Parathyroid adenoma (tissue), 2 donors: Measurements from ENCODE around the gene DNAL4.

ENCODE experiments used
- H2AFZ ChIP-seq: fragments of 300-600 bp; sonication (generic); one replicate; pipeline ENCODE4 v1.7.0; 2017; ENCODE audit warnings: antibody characterized with exemption, mild to moderate bottlenecking
- H3K27ac ChIP-seq: fragments of 300-600 bp; sonication (generic); one replicate; pipeline ENCODE4 v1.7.0; 2017
- H3K27me3 ChIP-seq: fragments of 300-600 bp; sonication (generic); one replicate; pipeline ENCODE4 v1.7.0; 2017; ENCODE audit warnings: low read length; ENCODE audit not compliant: control insufficient read depth, insufficient read depth
- H3K36me3 ChIP-seq: fragments of 300-600 bp; sonication (generic); one replicate; pipeline ENCODE4 v1.7.0; 2017; ENCODE audit warnings: low read length; ENCODE audit not compliant: control insufficient read depth, insufficient read depth
- H3K4me1 ChIP-seq: fragments of 300-600 bp; sonication (generic); one replicate; pipeline ENCODE4 v1.7.0; 2017; ENCODE audit warnings: control low read depth
- H3K4me2 ChIP-seq: fragments of 300-600 bp; sonication (generic); one replicate; pipeline ENCODE4 v1.7.0; 2017; ENCODE audit warnings: low read length
- H3K4me3 ChIP-seq: fragments of 300-600 bp; sonication (generic); one replicate; pipeline ENCODE4 v1.7.0; 2017; ENCODE audit warnings: low read depth, low read length
- H3K79me2 ChIP-seq: fragments of 300-600 bp; sonication (generic); one replicate; pipeline ENCODE4 v1.7.0; 2017; ENCODE audit warnings: control low read depth
- H3K9ac ChIP-seq: fragments of 300-600 bp; sonication (generic); one replicate; pipeline ENCODE4 v1.7.0; 2017; ENCODE audit warnings: mild to moderate bottlenecking
- H3K9me3 ChIP-seq: fragments of 300-600 bp; sonication (generic); one replicate; pipeline ENCODE4 v1.7.0; 2017; ENCODE audit warnings: low read length; ENCODE audit not compliant: control insufficient read depth
- TF ChIP-seq, protein P1 (sequence below): fragments of 300-600 bp; sonication (generic); IDR thresholded peaks from one replicate; pipeline ENCODE4 v1.7.0; 2017; ENCODE audit warnings: antibody characterized with exemption, mild to moderate bottlenecking
- donor health status: primary hyperparathyroidism.

DNAL4 gene

DNA sequence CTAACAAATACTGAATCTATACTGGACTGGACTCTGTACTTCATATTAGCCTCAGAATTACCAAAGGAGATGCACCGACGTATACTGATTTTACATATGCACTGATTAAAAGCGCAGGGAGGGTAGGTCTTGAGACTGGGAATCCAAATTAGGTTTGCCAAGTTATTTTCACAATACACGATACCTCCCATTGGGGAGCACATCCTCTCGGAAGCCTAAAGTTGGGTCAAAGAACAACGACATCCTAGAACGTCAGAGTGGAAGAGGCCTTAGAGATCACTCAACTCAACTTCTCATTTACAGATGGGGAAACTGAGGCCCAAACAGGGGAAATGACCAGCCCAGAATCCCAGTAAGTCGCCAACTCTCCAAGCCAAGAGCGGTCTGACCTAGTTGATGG is 626 bp downstream of the DNAL4 start:
- H3K27ac ChIP-seq: peak overlapping the region; percentile 75
- H3K4me2 ChIP-seq: peak overlapping the region; percentile 90
- peaks cover 7% of the 10 kb centered on the region for H3K4me1 ChIP-seq
- TF ChIP-seq, protein P1, sequence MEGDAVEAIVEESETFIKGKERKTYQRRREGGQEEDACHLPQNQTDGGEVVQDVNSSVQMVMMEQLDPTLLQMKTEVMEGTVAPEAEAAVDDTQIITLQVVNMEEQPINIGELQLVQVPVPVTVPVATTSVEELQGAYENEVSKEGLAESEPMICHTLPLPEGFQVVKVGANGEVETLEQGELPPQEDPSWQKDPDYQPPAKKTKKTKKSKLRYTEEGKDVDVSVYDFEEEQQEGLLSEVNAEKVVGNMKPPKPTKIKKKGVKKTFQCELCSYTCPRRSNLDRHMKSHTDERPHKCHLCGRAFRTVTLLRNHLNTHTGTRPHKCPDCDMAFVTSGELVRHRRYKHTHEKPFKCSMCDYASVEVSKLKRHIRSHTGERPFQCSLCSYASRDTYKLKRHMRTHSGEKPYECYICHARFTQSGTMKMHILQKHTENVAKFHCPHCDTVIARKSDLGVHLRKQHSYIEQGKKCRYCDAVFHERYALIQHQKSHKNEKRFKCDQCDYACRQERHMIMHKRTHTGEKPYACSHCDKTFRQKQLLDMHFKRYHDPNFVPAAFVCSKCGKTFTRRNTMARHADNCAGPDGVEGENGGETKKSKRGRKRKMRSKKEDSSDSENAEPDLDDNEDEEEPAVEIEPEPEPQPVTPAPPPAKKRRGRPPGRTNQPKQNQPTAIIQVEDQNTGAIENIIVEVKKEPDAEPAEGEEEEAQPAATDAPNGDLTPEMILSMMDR: no peak
- H3K79me2 ChIP-seq: no peaks in the 10 kb centered on the region
- H3K9me3 ChIP-seq: no peaks in the 10 kb centered on the region
- peak overlapping the region; percentile 82 for H2AFZ ChIP-seq
- H3K27me3 ChIP-seq: no peaks in the 10 kb centered on the region
- H3K4me3 ChIP-seq: peak overlapping the region; percentile 92
- H3K9ac ChIP-seq: peak overlapping the region; percentile 76
- H3K36me3 ChIP-seq: no peaks in the 10 kb centered on the region

DNA sequence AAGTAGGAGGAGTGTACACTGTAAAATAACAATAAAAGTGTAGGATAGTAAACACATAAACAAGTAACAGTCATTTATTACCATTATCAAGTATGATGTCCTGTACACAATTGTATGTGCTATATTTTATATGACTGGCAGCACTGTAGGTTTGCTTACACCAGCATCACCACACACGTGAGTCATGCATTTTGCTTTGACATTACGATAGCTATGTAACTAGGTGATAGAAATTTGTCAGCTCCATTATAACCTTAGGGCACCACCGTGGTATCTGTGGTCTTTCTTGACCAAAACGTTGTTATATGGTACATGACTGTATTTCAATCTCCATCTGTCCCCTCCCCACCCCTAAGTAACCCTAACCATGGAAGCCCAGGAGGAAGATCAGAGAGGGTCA is 1.1 kb downstream of the DNAL4 start:
- peak overlapping the region; percentile 90 for H3K4me2 ChIP-seq
- H3K27me3 ChIP-seq: no peaks in the 10 kb centered on the region
- H3K9ac ChIP-seq: no peak overlapping the region
- peaks cover 7% of the 10 kb centered on the region for H3K4me1 ChIP-seq
- TF ChIP-seq, protein P1: no peak
- H3K9me3 ChIP-seq: no peaks in the 10 kb centered on the region
- H3K4me3 ChIP-seq: peak overlapping the region; percentile 92
- H3K79me2 ChIP-seq: no peaks in the 10 kb centered on the region
- no peak overlapping the region for H2AFZ ChIP-seq
- no peaks in the 10 kb centered on the region for H3K36me3 ChIP-seq
- no peak overlapping the region for H3K27ac ChIP-seq

DNA sequence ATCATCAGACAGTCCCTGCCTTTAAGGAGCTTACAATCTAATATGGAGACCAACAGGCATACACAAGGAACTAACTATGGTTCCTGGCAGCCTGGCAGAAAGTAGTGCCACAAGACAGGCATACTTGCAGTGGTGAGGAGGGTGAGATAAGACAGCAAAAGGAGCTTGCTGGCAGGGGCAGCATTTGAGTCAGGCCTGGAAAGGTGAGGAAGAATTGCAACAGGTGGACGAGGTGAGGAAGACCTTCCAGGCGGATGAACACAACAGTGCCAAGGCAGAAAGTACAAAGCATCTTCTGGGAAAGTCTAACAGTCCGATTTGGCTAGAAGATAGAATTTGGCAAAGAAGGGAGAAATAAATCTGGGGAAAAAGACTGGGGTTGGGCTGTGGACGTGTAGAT is 4.3 kb downstream of the DNAL4 start:
- TF ChIP-seq, protein P1: no peak
- Histone ChIP-seq H3K9me3 (no peaks in the 10 kb centered on the region), H3K27me3 (no peaks in the 10 kb centered on the region), H3K4me1 (peaks cover 7% of the 10 kb centered on the region), H3K4me2 (no peak overlapping the region), H3K79me2 (peaks cover 2% of the 10 kb centered on the region), H3K4me3 (no peak overlapping the region), H2AFZ (no peak overlapping the region), H3K9ac (no peak overlapping the region), H3K27ac (no peak overlapping the region), H3K36me3 (no peaks in the 10 kb centered on the region)

DNA sequence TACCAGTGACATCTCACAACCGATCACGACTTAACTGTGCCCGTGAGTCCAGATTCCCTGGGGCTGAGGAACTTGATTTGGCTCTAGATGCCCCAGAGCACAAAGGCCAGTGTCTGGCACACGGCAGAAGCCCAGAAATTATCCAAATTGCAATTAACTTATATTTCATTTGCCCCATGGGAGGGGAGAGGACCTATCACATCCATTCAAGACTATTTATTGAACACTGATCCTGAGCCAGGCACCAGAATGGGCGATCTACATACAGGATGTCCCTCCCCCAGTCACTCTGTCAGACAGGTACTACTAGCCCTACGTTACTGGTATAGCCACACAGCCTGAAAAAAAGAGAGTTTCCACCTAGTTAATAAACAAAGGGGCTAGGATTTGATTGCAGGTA is 5.1 kb downstream of the DNAL4 start:
- Histone ChIP-seq H3K9ac (no peak overlapping the region), H3K79me2 (peaks cover 2% of the 10 kb centered on the region), H3K4me1 (peaks cover 3% of the 10 kb centered on the region), H3K4me3 (no peak overlapping the region), H3K9me3 (no peaks in the 10 kb centered on the region), H3K36me3 (no peaks in the 10 kb centered on the region), H2AFZ (no peak overlapping the region), H3K27ac (peak overlapping the region; percentile 29), H3K4me2 (peak overlapping the region; percentile 13), H3K27me3 (no peaks in the 10 kb centered on the region)
- TF ChIP-seq, protein P1: no peak

DNA sequence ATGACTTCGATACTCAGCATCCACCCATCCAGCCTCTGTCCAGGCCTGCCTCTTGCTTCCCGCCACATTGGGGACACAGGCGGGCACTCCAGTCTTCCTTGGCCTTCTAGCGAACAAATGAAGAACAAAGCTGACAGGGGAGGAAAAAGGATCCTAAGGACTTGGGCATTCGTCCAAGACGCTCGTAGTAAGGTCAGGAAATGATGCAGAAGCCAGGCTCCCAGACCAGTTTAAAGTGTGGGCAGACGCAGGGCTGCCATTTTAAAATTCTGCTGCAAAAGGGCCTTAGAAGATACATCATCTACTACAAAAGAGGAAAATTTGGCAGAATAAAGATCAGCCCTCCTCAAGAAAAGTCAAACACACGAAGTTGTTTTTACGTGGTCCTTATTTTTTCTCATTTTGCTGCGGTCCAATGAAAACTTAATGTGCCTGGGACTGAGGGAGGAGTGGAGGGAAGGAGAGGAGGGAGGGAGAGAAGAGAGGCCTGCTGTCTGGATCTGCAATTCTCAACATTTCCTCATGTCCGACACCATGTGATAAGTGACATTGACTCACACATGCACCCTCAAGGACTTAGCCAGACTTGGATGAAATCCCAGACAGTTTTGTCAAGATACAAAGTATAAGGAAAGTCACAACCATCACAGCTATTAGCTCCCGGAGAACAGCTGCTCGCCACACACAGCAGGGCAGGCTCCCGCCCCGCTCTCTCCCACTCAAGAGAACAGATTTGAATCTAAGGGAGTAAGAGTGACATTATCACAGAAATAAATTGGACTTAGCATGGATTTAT is 5.7 kb downstream of the DNAL4 start:
- H3K4me2 ChIP-seq: peak overlapping the region; percentile 13
- TF ChIP-seq, protein P1: no peak
- H2AFZ ChIP-seq: no peak overlapping the region
- H3K79me2 ChIP-seq: peaks cover 2% of the 10 kb centered on the region
- peak overlapping the region; percentile 29 for H3K27ac ChIP-seq
- peaks cover 3% of the 10 kb centered on the region for H3K4me1 ChIP-seq
- no peaks in the 10 kb centered on the region for H3K9me3 ChIP-seq
- H3K4me3 ChIP-seq: no peak overlapping the region
- no peaks in the 10 kb centered on the region for H3K36me3 ChIP-seq
- H3K9ac ChIP-seq: no peak overlapping the region
- H3K27me3 ChIP-seq: no peaks in the 10 kb centered on the region
